ENCODE results near the gene PPM1M.

The PPM1M gene

GRCh38 chr3:52245322-52246263 is at the start of gene PPM1M:
PPM1M (plus strand) TSS chr3:52245759; CDS start chr3:52245825, 66 bp downstream.
- no peak for DNase-seq

GRCh38 chr3:52195823-52196331 is 49.7 kb upstream of the PPM1M start:
- DNase-seq = no peak

GRCh38 chr3:52196977-52197376 is 48.6 kb upstream of the PPM1M start:
- DNase-seq = no peak

- DNase-seq = no peak
Observed at GRCh38 chr3:52197499-52197841, 48.1 kb upstream of the PPM1M start.

GRCh38 chr3:52197842-52198625 is 47.5 kb upstream of the PPM1M start, which contains the start of gene ALAS1:
ALAS1 (plus strand) TSS chr3:52198160; CDS start chr3:52199242, 1,082 bp downstream.
- DNase-seq = peak; percentile 14

GRCh38 chr3:52198643-52199608 is 46.6 kb upstream of the PPM1M start:
- DNase-seq = no peak

GRCh38 chr3:52200981-52201679 is 44.4 kb upstream of the PPM1M start:
- no peak for DNase-seq

- no peak for DNase-seq
Observed at GRCh38 chr3:52202384-52203077, 43.0 kb upstream of the PPM1M start.

- DNase-seq = no peak
Observed at GRCh38 chr3:52203701-52204100, 41.9 kb upstream of the PPM1M start.

- no peak for DNase-seq
Observed at GRCh38 chr3:52204337-52205073, 41.1 kb upstream of the PPM1M start.

GRCh38 chr3:52205727-52206372 is 39.7 kb upstream of the PPM1M start:
- no peak for DNase-seq

GRCh38 chr3:52208556-52208955 is 37.0 kb upstream of the PPM1M start:
- no peak for DNase-seq

GRCh38 chr3:52210037-52210436 is 35.5 kb upstream of the PPM1M start:
- no peak for DNase-seq

- DNase-seq = no peak
Observed at GRCh38 chr3:52210550-52211046, 35.0 kb upstream of the PPM1M start.

- no peak for DNase-seq
Observed at GRCh38 chr3:52211268-52211891, 34.2 kb upstream of the PPM1M start.

GRCh38 chr3:52213005-52213404 is 32.6 kb upstream of the PPM1M start:
- DNase-seq = no peak

- DNase-seq = no peak
Observed at GRCh38 chr3:52213901-52214300, 31.7 kb upstream of the PPM1M start.

GRCh38 chr3:52215351-52215750 is 30.2 kb upstream of the PPM1M start:
- DNase-seq = no peak
